HG03108 (cell line): ENCODE results near the gene DHX15.
"Not testable (repeated sequence)": the region's sequence is repeated elsewhere in the genome, so short reads cannot be mapped to it uniquely, and the experiment has no call there.

Source experiments
- ATAC-seq: cut with Tn5 transposase; IDR thresholded peaks from one replicate; pipeline ENCODE4 v1.9.1; 2021; ENCODE audit warnings: moderate library complexity; ENCODE audit not compliant: unreplicated experiment

Gene DHX15

GRCh38 chr4:24550441-24551175, 33.7 kb downstream of the DHX15 start:
- ATAC-seq: no peak

DNA sequence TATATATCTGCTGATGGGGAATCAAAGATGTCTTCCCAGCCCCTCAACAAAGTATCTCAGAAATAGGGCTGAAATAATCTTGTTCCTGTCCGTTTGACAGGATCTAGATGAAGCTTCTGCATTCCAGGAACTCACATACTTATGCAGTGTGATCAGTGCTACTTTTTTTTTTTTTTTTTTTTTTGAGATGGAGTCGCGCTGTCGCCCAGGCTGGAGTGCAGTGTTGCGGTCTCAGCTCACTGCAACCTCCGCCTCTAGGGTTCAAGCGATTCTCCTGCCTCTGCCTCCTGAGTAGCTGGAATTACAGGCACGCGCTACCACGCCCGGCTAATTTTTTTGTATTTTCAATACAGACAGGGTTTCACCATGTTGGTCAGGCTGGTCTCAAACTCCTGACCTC, 36.4 kb downstream of the DHX15 start:
- no peak for ATAC-seq

- ATAC-seq: no peak
These were observed 40.0 kb downstream of the DHX15 start for GRCh38 chr4:24544208-24544988.

DNA sequence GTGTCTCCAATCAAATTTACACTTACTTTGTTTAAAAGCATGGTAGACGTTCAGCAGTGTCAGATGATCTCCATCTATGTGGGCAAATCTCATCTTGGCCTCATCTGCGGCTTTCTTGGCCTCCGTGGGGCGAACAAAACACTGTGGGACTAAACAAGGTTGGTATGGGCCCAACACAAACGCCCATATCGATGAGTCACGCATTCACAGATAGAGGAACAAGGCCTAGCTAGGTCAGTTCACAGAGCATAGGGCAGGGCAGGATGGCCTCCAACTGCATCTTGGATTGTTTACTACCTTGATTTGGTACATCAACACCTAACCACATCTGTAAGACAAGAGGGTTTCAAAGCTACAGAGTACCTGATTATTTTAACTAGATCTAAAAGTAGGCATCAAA, 47.3 kb downstream of the DHX15 start:
- no peak for ATAC-seq

GRCh38 chr4:24535399-24535798, 49.0 kb downstream of the DHX15 start:
- no peak for ATAC-seq

DNA sequence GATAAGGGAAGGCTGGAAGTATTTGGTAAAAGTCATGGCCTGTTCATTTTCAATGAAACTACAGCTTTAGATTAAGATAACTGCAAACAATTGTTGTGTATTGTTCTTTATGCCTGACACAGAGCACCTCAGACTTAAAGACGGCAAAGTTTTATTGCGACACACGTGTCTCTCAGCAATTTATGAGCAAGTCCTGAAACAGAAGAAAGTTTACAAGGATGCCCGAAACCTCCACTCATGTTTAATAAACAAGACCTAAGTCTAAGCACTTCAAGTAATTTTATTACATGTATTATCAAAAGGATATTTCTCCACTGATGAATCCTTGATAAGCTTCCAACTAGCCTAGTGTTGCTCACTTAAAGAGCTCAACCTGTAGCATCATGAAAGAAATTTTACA, 51.0 kb downstream of the DHX15 start:
- ATAC-seq: no peak

GRCh38 chr4:24529555-24529954, 54.8 kb downstream of the DHX15 start:
- ATAC-seq: peak; percentile 63

GRCh38 chr4:24527371-24527770, 57.0 kb downstream of the DHX15 start:
- no peak for ATAC-seq

- ATAC-seq: no peak
These were observed 62.8 kb downstream of the DHX15 start for GRCh38 chr4:24521544-24521943.

GRCh38 chr4:24519649-24520048, 64.7 kb downstream of the DHX15 start:
- no peak for ATAC-seq

DNA sequence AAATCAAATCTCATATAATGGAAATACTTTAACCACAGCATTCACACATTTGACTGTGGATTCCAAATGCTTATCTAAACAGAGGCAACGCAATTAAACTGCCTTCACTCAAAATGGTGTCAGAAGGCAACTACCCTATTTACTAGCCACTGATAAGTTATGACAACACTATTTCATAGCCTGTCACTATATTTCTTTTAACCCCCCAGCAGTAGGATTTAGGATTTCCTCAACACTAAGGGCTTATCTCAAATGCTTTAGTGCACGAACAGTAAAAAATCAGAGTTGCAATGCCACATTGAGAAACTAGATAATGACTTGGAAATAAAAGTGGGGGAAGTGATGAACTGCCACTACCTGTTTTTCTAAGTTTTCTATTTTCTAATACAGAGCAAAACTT, 66.7 kb downstream of the DHX15 start:
- ATAC-seq: no peak

DNA sequence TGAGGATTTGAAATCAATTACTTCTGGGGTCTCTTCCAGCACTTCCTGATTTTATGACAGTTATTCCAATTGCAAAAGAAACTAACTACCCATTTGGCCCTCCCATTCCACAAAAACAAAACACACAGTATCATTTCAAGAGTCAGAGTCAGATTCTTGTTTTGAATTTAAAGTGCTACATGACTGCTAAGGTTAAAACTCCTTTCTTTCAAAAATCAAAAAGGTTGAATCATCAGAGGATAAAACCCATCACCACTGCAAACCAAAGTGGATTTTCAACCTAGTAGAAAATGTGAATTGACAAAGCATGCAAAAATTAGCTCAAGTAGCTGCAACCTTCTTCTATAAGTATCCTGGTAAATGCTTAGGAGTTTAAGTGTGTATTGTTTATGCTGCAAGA, 67.4 kb downstream of the DHX15 start:
- no peak for ATAC-seq

DNA sequence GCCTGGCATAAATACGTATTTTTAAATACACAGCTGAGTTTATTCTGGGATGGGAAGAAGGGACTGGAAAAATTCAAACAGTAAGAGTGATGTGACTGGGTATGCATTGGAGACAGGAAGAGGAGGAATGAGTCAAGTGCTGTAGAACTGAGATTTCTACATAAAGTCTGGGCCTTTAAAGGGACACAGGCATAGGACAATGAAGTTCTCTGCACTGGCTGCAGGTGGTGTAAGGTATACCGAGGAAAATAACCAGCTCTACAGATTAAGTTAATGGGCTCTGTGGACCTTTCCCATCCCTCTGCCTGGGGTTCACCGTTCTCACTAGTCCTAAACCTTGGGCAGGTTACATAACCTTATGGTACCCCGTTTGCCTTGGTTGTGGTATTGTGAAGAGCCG, 68.7 kb downstream of the DHX15 start:
- no peak for ATAC-seq

GRCh38 chr4:24514808-24515207, 69.5 kb downstream of the DHX15 start:
- no peak for ATAC-seq

DNA sequence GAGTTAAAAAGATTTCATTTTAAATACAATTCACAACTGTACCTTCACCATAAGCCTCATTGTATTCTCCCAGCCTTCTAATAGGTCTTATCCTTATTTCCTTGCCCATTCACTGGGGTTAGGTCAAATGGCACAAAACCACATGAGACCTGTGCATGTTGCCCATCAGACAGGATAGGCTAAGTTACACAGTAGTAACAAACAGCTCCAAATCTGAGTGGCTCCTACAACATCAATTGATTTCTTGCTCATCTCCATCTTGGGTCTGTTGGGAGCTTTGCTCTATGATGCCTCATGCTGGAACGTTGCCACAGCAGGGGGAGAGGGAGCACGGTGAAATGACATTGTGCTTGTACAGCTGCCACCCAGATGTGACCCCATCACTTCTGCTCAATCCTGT, 70.6 kb downstream of the DHX15 start:
- ATAC-seq: no peak

DNA sequence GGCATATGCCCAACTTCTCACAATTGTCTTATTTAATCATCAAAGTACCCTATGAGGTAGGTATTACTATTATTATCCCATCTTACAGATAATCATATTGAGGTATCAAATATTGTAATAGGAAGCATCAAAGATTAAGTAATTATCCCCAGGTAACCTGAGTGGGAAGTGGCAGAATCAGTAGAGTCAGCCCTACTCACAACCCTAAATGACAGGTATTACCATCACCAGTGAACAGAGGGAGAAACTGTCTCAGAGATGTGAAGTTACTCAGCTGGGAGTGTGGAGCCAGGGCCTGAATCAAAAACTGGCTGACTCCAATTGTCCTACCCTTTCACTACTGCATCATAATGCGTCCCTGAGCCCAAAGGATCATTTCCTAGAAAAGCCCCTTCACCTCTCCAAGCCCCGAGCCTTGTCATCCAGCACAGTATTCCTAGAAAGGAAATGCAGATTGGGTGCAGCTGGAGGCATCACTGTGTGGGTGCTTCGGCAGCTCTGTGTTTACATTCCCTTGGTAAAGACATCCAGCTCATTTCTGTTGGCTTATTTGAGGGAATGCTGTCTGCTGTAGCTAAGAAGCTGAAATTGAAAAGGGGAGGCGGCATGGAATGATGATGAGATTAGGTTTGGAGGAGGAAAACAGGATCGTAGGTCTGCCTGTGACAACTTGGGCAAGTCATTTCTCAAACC, 72.8 kb downstream of the DHX15 start:
- ATAC-seq: no peak

DNA sequence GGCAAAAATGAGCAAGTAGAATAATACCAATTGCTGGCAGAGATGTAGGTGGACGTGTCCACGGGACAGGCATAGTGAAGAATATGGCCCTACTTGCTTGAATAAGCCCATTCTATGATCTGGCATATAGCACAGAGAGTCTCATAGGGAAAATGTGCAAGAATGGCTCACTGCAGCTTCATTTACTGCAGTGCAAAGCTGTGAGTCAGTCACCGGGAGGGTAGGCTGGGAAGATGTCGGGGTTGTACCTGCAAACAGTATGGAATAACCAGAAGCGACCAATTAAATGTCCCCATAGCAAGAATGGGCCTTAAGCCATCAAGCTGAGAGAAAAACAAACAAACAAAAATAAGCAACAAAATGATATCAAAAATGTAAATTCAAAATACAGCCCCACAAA, 74.3 kb downstream of the DHX15 start:
- no peak for ATAC-seq

GRCh38 chr4:24508541-24508940, 75.8 kb downstream of the DHX15 start:
- no peak for ATAC-seq

DNA sequence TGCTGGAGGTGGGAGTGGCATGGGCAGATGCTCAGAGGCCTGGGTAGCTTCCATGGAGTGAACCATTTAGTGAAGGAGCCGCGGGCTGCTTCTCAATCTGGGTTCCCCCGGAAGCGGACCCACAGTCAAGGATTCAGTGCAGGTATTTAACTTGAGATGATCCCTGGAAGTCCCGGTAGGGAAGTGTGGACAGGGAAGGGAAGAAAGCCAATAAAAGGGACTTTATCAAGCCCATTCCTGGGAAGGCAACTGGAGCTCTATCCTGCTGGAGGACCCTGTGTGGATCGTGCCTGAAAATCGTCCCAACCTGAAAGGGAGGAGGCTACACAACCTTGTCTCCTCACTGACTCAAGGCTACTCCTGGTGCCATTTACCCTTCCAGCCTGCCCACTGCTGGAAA, 76.9 kb downstream of the DHX15 start:
- no peak for ATAC-seq

DNA sequence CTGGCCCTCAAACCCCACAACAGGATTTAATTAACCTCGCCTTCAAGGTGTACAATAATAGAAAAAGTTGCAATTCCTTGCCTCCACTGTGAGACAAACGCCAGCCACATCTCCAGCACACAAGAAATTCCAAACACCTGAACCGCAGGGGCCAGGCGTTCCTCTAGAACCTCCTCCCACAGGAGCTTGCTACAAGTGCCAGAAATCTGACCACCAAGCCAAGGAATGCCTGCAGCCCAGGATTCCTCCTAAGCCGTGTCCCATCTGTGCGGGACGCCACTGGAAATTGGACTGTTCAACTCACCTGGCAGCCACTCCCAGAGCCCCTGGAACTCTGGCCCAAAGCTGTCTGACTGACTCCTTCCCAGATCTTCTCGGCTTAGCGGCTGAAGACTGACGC, 81.3 kb downstream of the DHX15 start:
- not testable (repeated sequence) for ATAC-seq

DNA sequence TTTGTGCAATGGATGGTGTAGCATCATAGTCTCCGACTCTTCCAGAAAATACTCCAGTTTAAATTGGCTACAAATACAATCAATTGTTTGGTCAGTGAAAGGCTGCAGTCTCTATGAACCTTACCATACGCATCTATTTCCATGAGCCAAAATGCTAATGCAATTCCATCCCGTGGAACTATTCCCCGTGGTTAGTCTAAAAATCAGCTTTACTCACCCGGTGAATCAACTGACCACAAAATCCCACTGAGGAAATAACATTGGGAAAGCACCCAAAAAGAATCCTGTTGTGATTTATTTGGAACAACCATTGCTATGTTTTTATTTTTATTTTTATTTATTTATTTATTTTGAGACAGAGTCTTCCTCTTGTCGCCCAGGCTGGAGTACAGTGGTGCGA, 87.1 kb downstream of the DHX15 start:
- no peak for ATAC-seq

- no peak for ATAC-seq
These were observed 87.8 kb downstream of the DHX15 start for GRCh38 chr4:24496597-24496996.
